Measurements from ENCODE around the gene ARMC9.

DNA sequence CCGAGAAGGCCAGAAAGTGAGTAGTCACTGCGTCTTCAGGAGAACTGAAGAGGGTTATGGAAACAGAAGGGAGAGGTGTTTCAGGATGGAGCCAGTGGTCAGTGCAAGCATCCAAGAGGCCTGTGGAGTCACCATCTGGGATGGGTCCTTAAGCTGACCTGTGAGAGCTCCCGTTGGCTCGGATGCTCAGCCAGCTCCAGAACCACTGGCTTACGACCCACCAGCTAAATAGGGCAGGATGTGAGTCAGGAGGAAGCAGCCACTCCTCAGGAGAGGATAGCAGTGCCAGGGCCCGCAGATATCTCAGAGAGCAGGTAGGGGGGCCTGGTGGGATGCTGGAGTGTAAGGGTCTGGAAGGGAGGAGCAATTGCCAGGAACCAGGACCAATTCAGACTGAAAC, 134.0 kb downstream of the ARMC9 start:
- TF ChIP-seq SIN3A (IDR thresholded peaks at IDR 0.05; ENCODE audit: borderline replicate concordance, insufficient read depth, low read length): no peak
- no peak for TF ChIP-seq POLR2AphosphoS5 (IDR thresholded peaks at IDR 0.05; ENCODE audit: low read depth, low read length)
- TF ChIP-seq, protein P1, sequence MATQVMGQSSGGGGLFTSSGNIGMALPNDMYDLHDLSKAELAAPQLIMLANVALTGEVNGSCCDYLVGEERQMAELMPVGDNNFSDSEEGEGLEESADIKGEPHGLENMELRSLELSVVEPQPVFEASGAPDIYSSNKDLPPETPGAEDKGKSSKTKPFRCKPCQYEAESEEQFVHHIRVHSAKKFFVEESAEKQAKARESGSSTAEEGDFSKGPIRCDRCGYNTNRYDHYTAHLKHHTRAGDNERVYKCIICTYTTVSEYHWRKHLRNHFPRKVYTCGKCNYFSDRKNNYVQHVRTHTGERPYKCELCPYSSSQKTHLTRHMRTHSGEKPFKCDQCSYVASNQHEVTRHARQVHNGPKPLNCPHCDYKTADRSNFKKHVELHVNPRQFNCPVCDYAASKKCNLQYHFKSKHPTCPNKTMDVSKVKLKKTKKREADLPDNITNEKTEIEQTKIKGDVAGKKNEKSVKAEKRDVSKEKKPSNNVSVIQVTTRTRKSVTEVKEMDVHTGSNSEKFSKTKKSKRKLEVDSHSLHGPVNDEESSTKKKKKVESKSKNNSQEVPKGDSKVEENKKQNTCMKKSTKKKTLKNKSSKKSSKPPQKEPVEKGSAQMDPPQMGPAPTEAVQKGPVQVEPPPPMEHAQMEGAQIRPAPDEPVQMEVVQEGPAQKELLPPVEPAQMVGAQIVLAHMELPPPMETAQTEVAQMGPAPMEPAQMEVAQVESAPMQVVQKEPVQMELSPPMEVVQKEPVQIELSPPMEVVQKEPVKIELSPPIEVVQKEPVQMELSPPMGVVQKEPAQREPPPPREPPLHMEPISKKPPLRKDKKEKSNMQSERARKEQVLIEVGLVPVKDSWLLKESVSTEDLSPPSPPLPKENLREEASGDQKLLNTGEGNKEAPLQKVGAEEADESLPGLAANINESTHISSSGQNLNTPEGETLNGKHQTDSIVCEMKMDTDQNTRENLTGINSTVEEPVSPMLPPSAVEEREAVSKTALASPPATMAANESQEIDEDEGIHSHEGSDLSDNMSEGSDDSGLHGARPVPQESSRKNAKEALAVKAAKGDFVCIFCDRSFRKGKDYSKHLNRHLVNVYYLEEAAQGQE (IDR thresholded peaks at IDR 0.05; ENCODE audit: insufficient read depth in 1 of 2, low read depth in 2 of 2, low read length in 2 of 2): no peak
- no peak for TF ChIP-seq TAF1 (IDR thresholded peaks at IDR 0.05; ENCODE audit: borderline replicate concordance, insufficient read depth, low read length)
- no peak for TF ChIP-seq FOXP2 (optimal IDR thresholded peaks at IDR 0.05; ENCODE audit: borderline replicate concordance, extremely low read depth, extremely low read length, insufficient read depth)

Measured in PFSK-1 (cell line).